Activated CD4-positive, alpha-beta T cell treated with anti-CD3 and anti-CD28 coated beads, Interleukin-2, amount 10 ng/mL, durations not matched to agents 7 days and 5 days (primary cell): Measurements from ENCODE around the gene NSG1. TPM values are rescaled to one million over a fixed set of nuclear protein-coding genes. Genes with fewer than 3 reads are reported as not detected.

Experiments used
- CTCF ChIA-PET: fragments of 350-600 bp; sonication (Branson Sonifier 250); formaldehyde crosslinking; loops from one replicate; lab custom pipeline; 2021; ENCODE audit warnings: antibody characterized with exemption; lab: Charles Lee
- POLR2A ChIA-PET: fragments of 350-600 bp; sonication (Branson Sonifier 250); formaldehyde crosslinking; loops from one replicate; lab custom pipeline; 2021; ENCODE audit warnings: antibody characterized with exemption; lab: Charles Lee
- DNase-seq: peaks from one replicate; pipeline ENCODE4 v3.0.0-alpha.2; 2020
- H3K27ac Mint-ChIP-seq: one replicate; pipeline ENCODE4 v1.8.0; 2021; ENCODE audit warnings: mild to moderate bottlenecking, moderate library complexity, mixed read lengths
- H3K27me3 Mint-ChIP-seq: one replicate; pipeline ENCODE4 v1.8.0; 2021; ENCODE audit warnings: mixed read lengths
- H3K36me3 Mint-ChIP-seq: one replicate; pipeline ENCODE4 v1.8.0; 2021; ENCODE audit warnings: low read depth, mixed read lengths
- H3K4me1 Mint-ChIP-seq: one replicate; pipeline ENCODE4 v1.8.0; 2021; ENCODE audit warnings: mixed read lengths
- H3K4me3 Mint-ChIP-seq: one replicate; pipeline ENCODE4 v1.8.0; 2021; ENCODE audit warnings: mild to moderate bottlenecking, moderate library complexity, mixed read lengths
- H3K9me3 Mint-ChIP-seq: one replicate; pipeline ENCODE4 v1.8.0; 2021; ENCODE audit warnings: mixed read lengths
- total RNA-seq, 2 experiments: library from RNA; stranded (reverse); gene quantifications; one replicate each; pipeline ENCODE4 v1.2.3, GENCODE V29; 2021

The NSG1 gene
- total RNA-seq, 2 experiments from 2014 or later, result 11.0 to 11.9 TPM

DNA sequence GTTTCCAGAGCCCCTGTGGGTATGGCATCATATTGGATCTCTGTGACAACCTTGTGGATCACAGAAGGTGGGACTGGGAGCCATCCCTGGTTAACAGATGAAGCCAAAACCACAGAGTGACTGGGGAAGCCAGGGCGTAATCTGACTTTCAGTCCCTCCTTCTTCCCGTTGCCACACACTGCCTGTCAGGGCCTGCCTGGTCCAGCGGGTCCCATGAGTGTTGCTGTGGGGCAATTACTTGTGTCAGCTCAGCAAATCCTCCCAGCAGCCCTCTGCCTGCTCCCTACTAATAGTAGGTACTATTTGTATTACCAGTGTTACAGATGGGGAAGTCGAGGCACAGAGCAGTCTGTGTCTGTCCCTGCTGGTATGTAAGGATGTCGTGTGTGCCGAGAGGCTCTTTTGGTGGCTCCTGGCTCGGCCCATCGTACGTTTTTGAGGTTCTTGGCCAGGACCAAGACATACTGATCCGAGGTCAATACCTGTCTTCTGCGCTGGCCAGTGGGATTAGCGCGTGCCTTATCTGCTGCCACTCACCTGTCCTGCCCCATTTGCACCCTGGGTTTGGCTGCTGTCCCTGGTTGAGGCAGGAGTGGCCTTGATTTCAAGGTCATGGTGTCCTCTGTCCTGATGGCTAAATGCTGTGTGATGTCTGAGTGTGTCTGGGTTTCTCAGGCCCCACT, 5.7 kb downstream of the NSG1 start:
- ChIA-PET POLR2A (no interaction called here), CTCF (no interaction called here)
- no peak for DNase-seq
- peaks cover 3% of the 10 kb centered on the region for H3K36me3 Mint-ChIP-seq
- H3K27ac Mint-ChIP-seq, result no peak overlapping the region
- H3K4me1 Mint-ChIP-seq, result peaks cover 5% of the 10 kb centered on the region
- H3K9me3 Mint-ChIP-seq, result no peaks in the 10 kb centered on the region
- peaks cover 14% of the 10 kb centered on the region for H3K27me3 Mint-ChIP-seq
- no peak overlapping the region for H3K4me3 Mint-ChIP-seq

DNA sequence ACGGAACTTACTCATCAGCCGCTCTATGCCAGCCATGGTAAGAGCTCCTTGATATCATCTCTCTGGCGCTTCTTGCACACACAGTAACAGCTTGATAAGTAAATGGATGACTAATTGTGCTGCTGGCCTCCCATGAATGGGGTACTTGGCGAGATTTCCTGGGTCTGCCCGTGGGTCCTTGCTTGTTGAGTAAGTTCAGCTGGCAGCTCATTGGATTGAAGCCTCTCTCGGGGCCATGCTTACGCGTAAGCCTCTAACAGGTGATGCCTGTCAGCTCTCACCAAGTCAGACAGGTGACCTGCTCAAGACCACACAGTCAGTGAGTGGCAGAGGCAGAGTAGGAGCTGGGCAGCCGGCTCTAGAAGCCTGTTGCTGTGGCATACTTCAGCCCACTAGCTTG, 7.7 kb downstream of the NSG1 start:
- peaks cover 2% of the 10 kb centered on the region for H3K27me3 Mint-ChIP-seq
- DNase-seq, result no peak
- H3K27ac Mint-ChIP-seq, result no peak overlapping the region
- H3K4me1 Mint-ChIP-seq, result no peaks in the 10 kb centered on the region
- peaks cover 2% of the 10 kb centered on the region for H3K9me3 Mint-ChIP-seq
- no peaks in the 10 kb centered on the region for H3K36me3 Mint-ChIP-seq
- ChIA-PET CTCF (interaction anchor here (1.0 kb wide), 1 partner anchor 18 kb away, joined by 3 read pairs; no protein-coding TSS in a partner anchor), POLR2A (interaction anchor here (0.5 kb wide), 1 partner anchor 131 kb away, joined by 3 read pairs; no protein-coding TSS in a partner anchor)
- H3K4me3 Mint-ChIP-seq, result no peak overlapping the region

DNA sequence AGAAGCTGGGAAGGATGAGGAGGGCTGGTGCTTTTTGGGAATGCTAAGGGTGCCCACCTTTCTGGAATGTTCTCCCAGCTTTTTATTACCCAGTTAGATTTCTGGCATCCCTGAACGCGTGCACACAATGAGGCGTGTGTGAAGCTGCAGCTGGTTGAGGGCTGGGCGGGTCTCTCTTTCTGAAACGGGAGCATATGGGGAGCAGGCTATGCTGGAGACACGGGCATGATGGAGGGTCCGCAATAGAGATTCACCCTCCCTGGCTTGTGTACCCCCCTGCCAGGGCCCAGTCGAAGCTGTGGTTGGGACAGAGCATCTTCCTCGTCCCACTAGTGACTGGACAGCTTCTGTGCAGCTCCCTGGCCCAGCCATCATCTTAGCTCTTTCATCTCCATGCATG, 8.5 kb downstream of the NSG1 start:
- POLR2A ChIA-PET, result no interaction called here
- Mint-ChIP-seq H3K27me3 (no peaks in the 10 kb centered on the region), H3K27ac (no peak overlapping the region), H3K4me3 (no peak overlapping the region), H3K9me3 (peaks cover 2% of the 10 kb centered on the region), H3K36me3 (no peaks in the 10 kb centered on the region), H3K4me1 (no peaks in the 10 kb centered on the region)
- no peak for DNase-seq
- CTCF ChIA-PET, result no interaction called here

DNA sequence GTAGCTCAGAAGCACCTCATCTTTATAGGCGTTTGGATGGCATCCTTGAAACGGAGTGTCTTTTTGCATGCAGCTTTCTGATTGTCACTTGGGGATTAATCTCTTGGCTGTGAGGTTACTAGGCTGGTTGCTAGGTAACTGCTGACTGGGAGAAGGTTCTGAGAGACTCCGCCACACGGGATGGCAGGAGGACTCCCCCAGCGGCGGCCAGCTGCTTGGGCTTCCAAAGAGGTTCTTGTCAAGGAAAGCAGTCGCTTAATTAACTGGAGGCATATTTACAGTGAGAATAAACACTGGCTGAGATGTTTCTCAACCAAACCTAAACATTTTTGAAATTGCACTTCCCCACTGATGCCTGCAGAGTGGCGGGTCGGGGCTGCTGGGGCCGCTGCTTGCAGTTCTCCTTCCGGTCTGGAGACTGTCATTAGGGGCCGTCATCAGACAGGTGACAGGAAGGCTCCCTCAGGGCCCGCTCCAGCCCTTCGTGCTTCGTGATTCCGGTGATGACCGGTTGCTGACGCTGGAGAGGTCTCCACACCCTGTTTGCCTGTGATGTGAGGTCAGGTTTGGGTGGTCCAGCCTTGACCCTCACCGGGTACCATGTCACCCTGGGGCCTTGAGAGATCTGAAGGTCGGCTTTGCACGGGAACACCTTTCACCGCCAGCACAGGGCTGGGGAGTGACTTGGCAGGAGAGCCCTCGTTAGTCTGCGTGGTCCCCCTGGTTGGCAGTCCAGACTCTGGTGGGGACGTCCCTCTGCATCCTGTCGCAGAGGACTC, 9.1 kb downstream of the NSG1 start:
- DNase-seq, result no peak
- Mint-ChIP-seq H3K4me3 (no peak overlapping the region), H3K27ac (no peak overlapping the region), H3K27me3 (no peaks in the 10 kb centered on the region), H3K4me1 (no peaks in the 10 kb centered on the region), H3K36me3 (no peaks in the 10 kb centered on the region), H3K9me3 (peaks cover 2% of the 10 kb centered on the region)
- ChIA-PET CTCF (no interaction called here), POLR2A (no interaction called here)

DNA sequence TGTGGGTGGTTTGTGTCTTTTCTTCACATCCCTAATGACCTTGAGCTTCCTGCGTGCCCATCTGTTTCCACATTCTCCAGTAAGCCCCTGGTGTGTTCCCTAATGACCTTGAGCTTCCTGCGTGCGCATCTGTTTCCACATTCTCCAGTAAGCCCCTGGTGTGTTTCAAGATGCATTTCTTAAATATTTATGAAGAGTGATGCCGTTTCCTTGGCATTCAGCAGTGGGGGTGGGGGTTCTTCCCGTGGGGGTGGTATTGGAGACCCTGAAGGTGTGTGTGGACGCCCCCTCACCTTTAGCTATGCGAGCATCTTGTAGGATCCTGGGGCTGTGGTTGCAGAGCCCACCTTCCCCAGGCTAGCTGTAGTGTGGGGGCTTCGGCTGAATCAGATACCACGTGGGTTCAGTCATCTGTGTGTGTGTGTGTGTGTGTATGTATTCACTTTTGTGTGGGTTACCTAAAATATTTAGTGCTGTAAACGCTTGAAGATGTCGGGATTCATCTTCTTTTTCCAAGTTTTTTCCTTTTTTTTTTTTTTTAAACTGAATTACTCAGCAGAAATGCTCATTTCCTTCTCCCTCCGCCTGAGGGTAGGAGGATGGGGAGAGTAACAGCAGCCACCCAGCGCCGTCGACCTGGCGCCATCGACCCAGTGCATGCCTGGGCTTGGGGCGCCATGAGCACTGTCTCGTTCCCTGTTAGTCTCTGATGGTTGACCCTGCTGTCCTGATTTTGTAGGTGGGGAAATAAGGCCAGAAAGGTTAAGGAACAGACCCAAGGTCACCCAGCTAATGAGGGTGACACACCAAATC, 9.9 kb downstream of the NSG1 start:
- H3K27ac Mint-ChIP-seq, result no peak overlapping the region
- H3K27me3 Mint-ChIP-seq, result no peaks in the 10 kb centered on the region
- H3K36me3 Mint-ChIP-seq, result no peaks in the 10 kb centered on the region
- no peak for DNase-seq
- no peak overlapping the region for H3K4me3 Mint-ChIP-seq
- POLR2A ChIA-PET, result no interaction called here
- H3K4me1 Mint-ChIP-seq, result no peaks in the 10 kb centered on the region
- H3K9me3 Mint-ChIP-seq, result peaks cover 2% of the 10 kb centered on the region
- CTCF ChIA-PET, result interaction anchor here (0.6 kb wide), 1 partner anchor 56 kb away, joined by 4 read pairs; no protein-coding TSS in a partner anchor

DNA sequence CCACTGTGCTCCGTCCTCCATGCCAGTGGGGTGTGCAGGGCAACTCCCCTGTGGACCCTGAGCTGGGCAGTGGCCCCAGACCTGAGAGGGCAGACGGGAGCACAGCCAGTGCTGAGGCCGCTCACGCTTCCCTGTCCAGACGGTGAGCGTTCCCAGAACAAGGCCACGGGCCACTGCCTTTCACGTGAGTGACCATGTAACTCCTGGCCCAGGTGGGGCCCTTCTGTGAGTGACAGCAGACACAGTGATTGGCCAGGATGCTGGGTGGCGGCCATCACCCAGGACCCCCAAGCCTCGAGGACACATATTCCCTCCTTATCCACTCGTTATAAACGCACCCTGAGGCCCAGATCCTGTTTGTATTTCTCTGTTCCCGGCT, 10.5 kb downstream of the NSG1 start:
- H3K27ac Mint-ChIP-seq, result no peak overlapping the region
- POLR2A ChIA-PET, result no interaction called here

DNA sequence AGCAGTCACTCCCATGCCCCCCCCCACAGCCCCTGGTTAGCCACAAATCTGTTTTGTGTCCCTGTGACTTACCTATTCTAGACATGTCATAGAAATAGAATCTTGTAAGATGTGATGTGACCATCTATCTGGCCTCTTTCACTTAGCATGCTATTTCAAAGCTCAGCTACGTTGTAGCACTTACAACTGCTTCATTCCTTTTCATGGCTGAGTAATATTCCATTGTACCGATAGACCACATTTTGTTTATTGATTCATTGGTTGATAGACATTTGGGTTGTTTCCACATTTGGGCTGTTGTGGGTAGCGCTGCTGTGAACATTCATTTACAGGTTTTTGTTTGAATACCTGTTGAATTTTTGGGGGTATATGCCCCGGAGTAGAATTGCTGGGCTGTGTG, 11.5 kb downstream of the NSG1 start:
- Mint-ChIP-seq H3K27ac (no peak overlapping the region), H3K36me3 (no peaks in the 10 kb centered on the region), H3K9me3 (peaks cover 2% of the 10 kb centered on the region), H3K4me3 (no peak overlapping the region), H3K27me3 (no peaks in the 10 kb centered on the region), H3K4me1 (no peaks in the 10 kb centered on the region)
- no peak for DNase-seq
- POLR2A ChIA-PET, result interaction anchor here (0.7 kb wide), 1 partner anchor 50 kb away, joined by 3 read pairs; no protein-coding TSS in a partner anchor
- CTCF ChIA-PET, result no interaction called here

More for the DNA sequence above, 10.5 kb downstream of the NSG1 start:
- no peaks in the 10 kb centered on the region for H3K4me1 Mint-ChIP-seq
- DNase-seq, result no peak
- no peaks in the 10 kb centered on the region for H3K27me3 Mint-ChIP-seq
- H3K9me3 Mint-ChIP-seq, result peaks cover 2% of the 10 kb centered on the region
- H3K4me3 Mint-ChIP-seq, result no peak overlapping the region
- CTCF ChIA-PET, result no interaction called here
- H3K36me3 Mint-ChIP-seq, result no peaks in the 10 kb centered on the region

DNA sequence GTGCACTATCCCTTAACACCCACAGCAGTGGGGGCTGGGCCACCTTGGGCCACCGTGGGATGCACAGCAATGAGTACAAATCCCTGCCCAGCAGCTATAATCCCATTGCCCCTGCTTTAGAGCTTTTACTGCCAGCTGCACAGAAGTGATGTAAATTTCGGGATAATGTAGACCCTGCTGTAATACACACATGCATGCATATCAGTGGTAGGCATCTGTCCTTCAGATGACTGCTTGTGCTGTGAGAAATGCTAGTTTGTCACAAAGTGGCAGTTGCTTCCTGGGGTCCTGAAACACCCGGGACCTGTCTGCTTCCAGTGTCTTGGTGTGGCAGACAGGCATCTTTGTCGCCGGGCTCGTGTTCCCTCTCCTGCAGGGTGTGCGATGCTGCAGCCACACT, 14.1 kb downstream of the NSG1 start:
- Mint-ChIP-seq H3K27me3 (no peaks in the 10 kb centered on the region), H3K4me1 (no peaks in the 10 kb centered on the region), H3K9me3 (peaks cover 2% of the 10 kb centered on the region), H3K27ac (no peak overlapping the region), H3K4me3 (no peak overlapping the region), H3K36me3 (no peaks in the 10 kb centered on the region)
- CTCF ChIA-PET, result no interaction called here
- DNase-seq, result no peak
- POLR2A ChIA-PET, result no interaction called here

DNA sequence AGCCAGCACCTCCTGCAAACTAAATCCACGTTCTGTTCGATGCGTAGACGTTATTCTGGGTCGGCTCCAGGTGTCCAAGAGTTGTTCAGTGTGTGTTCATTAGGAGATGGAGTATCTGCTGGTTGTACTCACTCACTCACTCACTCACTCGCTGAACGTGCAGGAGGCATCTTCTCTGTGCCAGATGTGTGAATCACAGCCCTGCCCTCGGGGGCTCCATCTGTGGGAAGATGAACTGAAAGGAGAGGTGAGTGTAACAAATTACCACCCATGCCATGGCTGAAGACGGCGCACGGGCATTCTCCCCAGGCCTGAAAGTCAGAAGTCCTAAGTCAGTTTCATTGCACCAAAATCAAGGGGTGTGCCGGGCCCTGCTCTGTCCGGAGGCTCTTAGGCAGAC, 16.1 kb downstream of the NSG1 start:
- CTCF ChIA-PET, result no interaction called here
- H3K27ac Mint-ChIP-seq, result no peak overlapping the region
- H3K27me3 Mint-ChIP-seq, result no peaks in the 10 kb centered on the region
- no peaks in the 10 kb centered on the region for H3K36me3 Mint-ChIP-seq
- H3K9me3 Mint-ChIP-seq, result peaks cover 2% of the 10 kb centered on the region
- POLR2A ChIA-PET, result no interaction called here
- H3K4me1 Mint-ChIP-seq, result no peaks in the 10 kb centered on the region
- no peak for DNase-seq
- no peak overlapping the region for H3K4me3 Mint-ChIP-seq

DNA sequence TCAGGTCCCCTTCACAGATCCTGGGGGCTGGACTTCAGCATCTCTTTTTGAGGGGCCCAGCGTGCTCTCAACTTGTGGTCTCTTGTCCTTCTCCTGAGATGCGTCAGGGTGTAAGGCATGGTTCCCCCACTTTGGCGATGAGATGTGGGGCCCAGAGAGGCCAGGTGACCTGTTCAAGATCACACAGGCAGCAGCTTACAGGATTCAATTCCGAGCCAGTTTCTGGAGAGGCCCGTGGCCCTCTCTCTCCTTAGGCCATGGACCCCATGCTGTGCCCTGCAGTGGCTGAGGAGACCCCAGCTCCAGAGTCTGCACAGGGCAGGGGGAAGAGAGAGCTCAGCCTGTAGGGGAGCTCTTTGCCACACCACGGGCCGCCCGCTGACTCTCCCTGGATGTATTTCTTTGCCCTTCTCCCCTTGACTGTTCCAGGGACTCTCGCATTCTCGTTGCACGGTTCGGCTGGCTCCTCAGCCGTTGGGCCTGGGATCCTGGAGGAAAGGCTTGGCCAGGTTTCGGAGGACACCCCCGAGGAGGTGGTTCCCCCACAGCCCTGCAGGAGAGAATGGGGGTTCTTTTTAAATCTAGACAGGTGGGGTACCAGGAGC, 18.6 kb downstream of the NSG1 start:
- Mint-ChIP-seq H3K9me3 (no peaks in the 10 kb centered on the region), H3K4me3 (no peak overlapping the region), H3K4me1 (no peaks in the 10 kb centered on the region), H3K27ac (no peak overlapping the region), H3K27me3 (no peaks in the 10 kb centered on the region), H3K36me3 (no peaks in the 10 kb centered on the region)
- no peak for DNase-seq
- POLR2A ChIA-PET, result no interaction called here
- CTCF ChIA-PET, result no interaction called here

DNA sequence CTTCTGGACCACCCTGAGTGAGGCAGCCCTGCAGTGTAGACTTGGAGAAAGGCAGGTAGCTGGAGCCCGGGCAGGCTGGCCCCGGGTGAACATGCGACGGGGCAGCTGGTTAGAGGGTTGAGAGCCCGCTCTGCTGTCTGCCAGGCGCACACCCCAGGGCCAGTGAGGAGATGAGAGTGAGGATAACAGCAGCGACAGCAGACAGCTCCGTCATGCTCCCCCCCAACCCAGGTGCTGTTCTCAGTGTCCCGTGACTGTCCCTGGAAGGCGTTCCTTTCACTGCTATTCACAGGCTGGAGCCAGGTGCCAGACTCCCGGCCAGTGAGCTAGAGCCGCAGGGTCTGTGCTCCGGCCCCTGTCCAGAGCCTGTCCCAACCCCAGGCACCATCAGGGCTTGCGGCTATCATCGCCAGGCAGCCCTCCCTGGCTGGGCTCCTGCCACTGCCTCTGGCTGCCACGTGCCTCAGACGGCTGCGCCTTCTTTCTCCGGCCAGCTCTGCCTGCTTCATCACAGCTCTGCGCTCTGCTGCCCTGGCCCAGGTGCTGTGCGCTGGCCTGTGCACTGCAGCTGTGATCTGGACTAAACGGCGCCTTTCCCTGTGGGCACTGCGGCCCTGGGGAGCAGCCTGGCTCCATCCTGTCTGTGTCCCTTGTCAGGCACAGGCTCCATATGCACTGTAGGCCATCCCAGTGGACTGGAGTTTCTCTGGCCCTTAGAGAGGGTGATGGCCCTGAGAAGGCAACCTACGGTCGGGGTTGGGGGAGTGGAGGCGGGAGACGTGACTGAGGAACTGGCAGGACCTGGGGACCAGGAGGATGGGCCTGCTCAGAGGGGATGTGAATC, 19.8 kb downstream of the NSG1 start:
- H3K4me3 Mint-ChIP-seq, result no peak overlapping the region
- H3K36me3 Mint-ChIP-seq, result no peaks in the 10 kb centered on the region
- CTCF ChIA-PET, result interaction anchor here (0.5 kb wide), 1 partner anchor 394 kb away, joined by 3 read pairs; no protein-coding TSS in a partner anchor
- DNase-seq, result no peak
- peak overlapping the region; percentile 62 for H3K27ac Mint-ChIP-seq
- no peaks in the 10 kb centered on the region for H3K4me1 Mint-ChIP-seq
- no peaks in the 10 kb centered on the region for H3K9me3 Mint-ChIP-seq
- POLR2A ChIA-PET, result no interaction called here
- H3K27me3 Mint-ChIP-seq, result no peaks in the 10 kb centered on the region
